DOHH2 (cell line): Measurements from ENCODE around the gene CELF1.

Source experiments
- H3F3A ChIP-seq: fragments of 200-600 bp; sonication (generic), shearing (Covaris generic); 2 replicates; pipeline ENCODE4 v1.6.0; 2016; ENCODE audit warnings: antibody characterized with exemption, mild to moderate bottlenecking; ENCODE audit not compliant: control insufficient read depth, insufficient read depth
- H3K27ac ChIP-seq: fragments of 200-600 bp; sonication (generic); 2 replicates; pipeline ENCODE4 v1.5.1; 2014; ENCODE audit warnings: low read depth, mild to moderate bottlenecking, low read length, moderate library complexity
- H3K27me3 ChIP-seq: fragments of 200-600 bp; sonication (generic); 2 replicates; pipeline ENCODE4 v1.6.1; 2014; ENCODE audit warnings: mild to moderate bottlenecking, low read length, mixed read lengths; ENCODE audit not compliant: control insufficient read depth
- H3K36me3 ChIP-seq: fragments of 200-600 bp; sonication (generic); 2 replicates; pipeline ENCODE4 v1.6.1; 2014; ENCODE audit warnings: mild to moderate bottlenecking, low read length, moderate library complexity, mixed read lengths; ENCODE audit not compliant: control insufficient read depth
- H3K4me1 ChIP-seq: fragments of 200-600 bp; sonication (generic); 2 replicates; pipeline ENCODE4 v1.6.1; 2014; ENCODE audit warnings: mild to moderate bottlenecking, low read length, mixed read lengths; ENCODE audit not compliant: control insufficient read depth
- H3K4me2 ChIP-seq: fragments of 200-600 bp; sonication (generic); 2 replicates; pipeline ENCODE4 v1.6.0; 2014; ENCODE audit warnings: mild to moderate bottlenecking, low read length, moderate library complexity
- H3K4me3 ChIP-seq: fragments of 200-600 bp; sonication (generic); 2 replicates; pipeline ENCODE4 v1.5.1; 2014; ENCODE audit warnings: mild to moderate bottlenecking, low read length, mixed read lengths
- H3K79me2 ChIP-seq: fragments of 200-600 bp; sonication (generic); 2 replicates; pipeline ENCODE4 v1.6.1; 2014; ENCODE audit warnings: mild to moderate bottlenecking, low read length, mixed read lengths; ENCODE audit not compliant: control insufficient read depth
- H3K9me2 ChIP-seq: fragments of 200-600 bp; sonication (generic); replicated peaks from 2 replicates; pipeline ENCODE4 v1.6.1; 2014; ENCODE audit warnings: mild to moderate bottlenecking, low read length, mixed read lengths; ENCODE audit not compliant: control insufficient read depth
- H3K9me3 ChIP-seq: fragments of 200-600 bp; sonication (generic); 2 replicates; pipeline ENCODE4 v1.6.1; 2014; ENCODE audit warnings: antibody characterized with exemption, low read length, mixed read lengths; ENCODE audit not compliant: control insufficient read depth, insufficient read depth
- H4K20me1 ChIP-seq: fragments of 200-600 bp; sonication (generic); 2 replicates; pipeline ENCODE4 v1.6.0; 2014; ENCODE audit warnings: low read depth, mild to moderate bottlenecking, antibody characterized with exemption, low read length, moderate library complexity; ENCODE audit not compliant: control insufficient read depth, insufficient read depth
- CTCF ChIP-seq: fragments of 200-600 bp; sonication (generic); IDR thresholded peaks from one replicate; pipeline ENCODE4 v1.5.1; 2014; ENCODE audit warnings: antibody characterized with exemption, mild to moderate bottlenecking, low read depth, low read length; ENCODE audit not compliant: poor library complexity, severe bottlenecking
- EZH2phosphoT487 ChIP-seq: fragments of 200-600 bp; sonication (generic); IDR thresholded peaks from 2 replicates; pipeline ENCODE4 v1.6.1; 2017; ENCODE audit warnings: borderline replicate concordance, mild to moderate bottlenecking, antibody characterized with exemption, low read length, moderate library complexity, mixed read lengths

CELF1 gene

GRCh38 chr11:47446833-47447232 lies 106.1 kb downstream of the CELF1 start:
- H3K27ac ChIP-seq = no peak overlapping the region
- H3K4me2 ChIP-seq = no peak overlapping the region
- no peaks in the 10 kb centered on the region for H3K9me3 ChIP-seq
- H3F3A ChIP-seq = no peaks in the 10 kb centered on the region
- no peaks in the 10 kb centered on the region for H3K4me1 ChIP-seq
- H3K9me2 ChIP-seq = no peaks in the 10 kb centered on the region
- H3K36me3 ChIP-seq = no peaks in the 10 kb centered on the region
- H3K4me3 ChIP-seq = no peak overlapping the region
- H3K27me3 ChIP-seq = no peaks in the 10 kb centered on the region
- TF ChIP-seq EZH2phosphoT487 (no peak), CTCF (no peak)
- no peaks in the 10 kb centered on the region for H3K79me2 ChIP-seq
- no peaks in the 10 kb centered on the region for H4K20me1 ChIP-seq

- no peaks in the 10 kb centered on the region for H3K9me2 ChIP-seq
- no peaks in the 10 kb centered on the region for H3K79me2 ChIP-seq
- no peak overlapping the region for H3K4me2 ChIP-seq
- H3K36me3 ChIP-seq = no peaks in the 10 kb centered on the region
- no peak overlapping the region for H3K4me3 ChIP-seq
- TF ChIP-seq CTCF (no peak), EZH2phosphoT487 (no peak)
- no peaks in the 10 kb centered on the region for H3K4me1 ChIP-seq
- no peaks in the 10 kb centered on the region for H4K20me1 ChIP-seq
- H3K27me3 ChIP-seq = no peaks in the 10 kb centered on the region
- H3F3A ChIP-seq = no peaks in the 10 kb centered on the region
- H3K27ac ChIP-seq = no peak overlapping the region
- no peaks in the 10 kb centered on the region for H3K9me3 ChIP-seq
Measured at GRCh38 chr11:47445840-47446239, 107.1 kb downstream of the CELF1 start.

- no peaks in the 10 kb centered on the region for H3F3A ChIP-seq
- TF ChIP-seq EZH2phosphoT487 (no peak), CTCF (no peak)
Measured at GRCh38 chr11:47443817-47444216, 109.1 kb downstream of the CELF1 start.

More at GRCh38 chr11:47443817-47444216, 109.1 kb downstream of the CELF1 start:
- H4K20me1 ChIP-seq = no peaks in the 10 kb centered on the region
- H3K27ac ChIP-seq = no peak overlapping the region
- no peaks in the 10 kb centered on the region for H3K36me3 ChIP-seq
- no peaks in the 10 kb centered on the region for H3K9me3 ChIP-seq
- no peaks in the 10 kb centered on the region for H3K4me1 ChIP-seq
- no peaks in the 10 kb centered on the region for H3K79me2 ChIP-seq
- H3K4me3 ChIP-seq = no peak overlapping the region
- no peaks in the 10 kb centered on the region for H3K9me2 ChIP-seq
- no peak overlapping the region for H3K4me2 ChIP-seq
- no peaks in the 10 kb centered on the region for H3K27me3 ChIP-seq
